ENCODE results near the gene TTC22.

- TF ChIP-seq EZH2phosphoT487 (IDR thresholded peaks at IDR 0.05) (no peak), CTCF (IDR thresholded peaks at IDR 0.05) (no peak), EZH2 (IDR thresholded peaks at IDR 0.05) (no peak)
These were observed 23.7 kb downstream of the TTC22 start for GRCh38 chr1:54777431-54777830.

All from neural progenitor cell (in vitro differentiated cells).